Stimulated activated CD8-positive, alpha-beta memory T cell treated with anti-CD3 and anti-CD28 coated beads, Interleukin-7, amount 100 ng/mL, for 48 hours (primary cell): ENCODE results near the gene SLC43A1.

Source experiments
- DNase-seq, 2 donors: peaks; one replicate each; pipeline ENCODE4 v3.0.0-alpha.2; 2020; ENCODE audit warnings: low read depth in 1 of 2; ENCODE audit errors: extremely low read depth in 1 of 2

Gene SLC43A1

DNA sequence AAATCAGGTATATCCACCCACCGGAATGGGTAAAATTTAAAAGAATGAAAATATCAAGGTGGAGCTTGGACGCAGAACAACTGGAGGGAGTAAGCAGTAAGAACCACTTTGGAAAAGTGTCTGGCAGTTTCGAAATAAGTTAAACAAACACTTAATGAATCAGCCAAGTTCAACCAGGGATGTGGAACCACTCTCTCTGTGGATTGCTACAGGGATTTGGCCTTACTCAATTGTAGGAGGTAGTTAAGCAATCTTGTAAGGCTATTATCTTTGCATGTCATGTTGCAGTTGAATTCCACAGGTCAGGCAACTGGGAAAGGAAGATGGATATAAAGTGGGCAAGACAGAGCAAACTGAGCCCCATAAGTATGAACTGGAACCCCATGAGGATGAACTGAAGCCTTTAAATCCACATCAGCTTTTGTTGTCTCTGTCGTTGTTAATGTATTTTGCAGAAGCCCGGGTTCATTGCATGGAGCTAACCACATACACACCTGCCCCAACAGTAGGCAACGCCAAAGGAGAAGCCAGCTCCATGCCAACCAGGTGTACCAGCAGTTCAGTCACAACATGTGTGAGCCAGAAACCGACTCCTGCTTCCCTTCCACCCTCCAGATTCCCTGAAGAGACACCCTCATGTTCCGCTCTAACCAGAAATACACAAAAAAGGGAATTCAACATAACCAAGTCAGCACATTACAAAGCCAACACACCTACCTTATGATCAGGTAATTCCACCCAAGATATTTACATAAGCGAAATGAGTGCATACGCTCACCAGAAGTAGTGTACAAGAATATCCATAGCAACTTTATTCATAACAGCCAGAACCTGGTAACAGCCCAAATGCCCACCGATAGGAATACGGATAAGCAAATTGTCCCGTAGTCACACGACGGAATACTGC, 80.6 kb downstream of the SLC43A1 start:
- no peak for DNase-seq
